GOT3 (cell line): ENCODE data around the gene CACHD1.

ENCODE experiments used
- DNase-seq: peaks from one replicate; lab custom pipeline; 2025; ENCODE audit warnings: mixed read lengths; lab: John Stamatoyannopoulos, UW

CACHD1 gene

DNA sequence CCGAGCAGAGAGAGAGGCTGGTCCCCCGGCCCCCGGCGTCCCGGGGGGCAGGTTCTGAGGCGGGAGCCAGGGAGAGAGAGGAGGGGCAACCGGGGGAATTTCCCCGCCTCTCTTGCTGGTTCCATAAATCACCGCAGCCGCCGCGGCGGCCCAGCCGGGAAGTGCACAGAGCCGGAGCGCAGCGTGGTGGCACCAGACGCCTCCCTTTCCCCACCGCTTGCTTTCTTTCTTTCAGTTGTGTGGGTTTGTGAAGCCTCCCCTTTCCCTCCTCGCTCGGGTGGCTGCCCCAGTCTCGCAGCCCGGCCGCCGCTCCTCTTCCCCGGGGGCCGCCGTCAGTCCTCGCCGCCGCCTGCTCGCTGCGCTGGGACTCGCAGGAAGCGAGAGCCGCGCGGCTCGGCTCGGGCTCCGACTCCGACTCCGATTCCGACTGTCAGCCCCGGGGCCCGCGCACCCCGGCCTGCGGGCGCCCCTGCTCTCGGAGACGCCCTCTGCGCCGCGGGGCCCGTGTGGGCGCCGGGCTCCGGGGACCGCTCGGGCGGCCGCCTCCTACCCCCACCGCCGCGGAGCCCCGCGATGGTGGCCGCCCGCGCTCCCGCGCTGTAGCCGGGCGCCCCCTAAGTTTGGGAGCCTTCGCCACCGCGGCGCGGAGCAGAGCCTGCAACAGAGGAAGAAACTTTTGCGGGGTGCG, at the start of gene CACHD1:
Gene CACHD1, plus strand, starts transcription at position 153 of the 688 bp plus-strand sequence. CDS start 616 bp downstream, outside the sequence.
- DNase-seq = peak; percentile 45

DNA sequence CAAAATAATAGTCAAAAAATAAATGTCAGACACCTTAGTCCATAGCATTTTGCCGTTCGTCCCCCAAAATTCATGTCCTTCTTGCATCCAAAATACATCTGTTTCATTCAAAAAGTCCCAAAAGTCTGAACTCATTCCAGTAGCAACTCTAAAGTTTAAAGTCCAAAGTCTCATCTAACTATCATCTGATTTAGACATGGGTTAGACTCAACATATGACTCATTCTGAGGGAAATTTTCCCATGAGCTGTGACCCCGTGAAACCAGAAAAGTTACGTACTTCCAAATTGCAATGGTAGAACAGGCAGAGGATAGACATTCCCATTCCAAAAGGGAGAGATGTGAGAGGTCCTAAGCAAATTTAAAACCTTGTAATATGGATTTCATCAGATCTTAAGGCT, 48.6 kb upstream of the CACHD1 start:
- no peak for DNase-seq

DNA sequence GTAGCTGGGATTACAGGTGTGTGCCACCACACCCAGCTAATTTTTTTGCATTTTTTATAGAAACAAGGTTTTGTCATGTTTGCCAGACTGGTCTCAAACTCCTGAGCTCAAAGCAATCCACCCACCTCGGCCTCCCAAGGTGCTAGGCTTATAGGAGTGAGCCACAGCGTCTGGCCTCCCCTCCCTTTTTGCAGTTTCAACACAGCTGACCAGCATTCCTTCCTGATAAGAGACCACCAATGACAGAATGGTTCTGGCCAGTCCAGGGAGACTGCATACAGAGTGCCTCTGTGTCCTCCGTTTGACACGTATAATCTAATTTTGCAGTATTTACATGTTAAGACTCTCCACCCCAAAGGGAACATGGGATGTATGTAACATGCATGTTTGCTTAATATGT, 46.4 kb upstream of the CACHD1 start:
- no peak for DNase-seq

DNA sequence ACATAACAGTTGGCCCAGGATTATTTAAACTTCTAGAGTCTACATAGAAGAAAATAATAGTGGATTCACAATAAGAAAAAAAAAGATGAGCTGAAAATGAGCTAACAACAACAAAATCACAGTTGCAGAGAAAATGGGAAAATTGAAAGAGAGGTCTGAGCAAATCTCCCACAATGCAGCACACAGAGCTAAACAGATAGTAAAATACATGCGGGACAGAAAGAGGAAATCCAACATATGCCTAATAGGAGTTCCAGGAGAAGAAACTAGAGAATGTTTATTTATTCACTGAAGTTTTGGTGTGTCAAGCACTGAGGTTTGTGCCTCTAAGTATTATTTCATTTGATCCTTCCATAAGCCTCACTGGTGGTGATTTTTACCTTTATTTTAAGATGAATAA, 45.5 kb upstream of the CACHD1 start:
- DNase-seq = no peak

DNA sequence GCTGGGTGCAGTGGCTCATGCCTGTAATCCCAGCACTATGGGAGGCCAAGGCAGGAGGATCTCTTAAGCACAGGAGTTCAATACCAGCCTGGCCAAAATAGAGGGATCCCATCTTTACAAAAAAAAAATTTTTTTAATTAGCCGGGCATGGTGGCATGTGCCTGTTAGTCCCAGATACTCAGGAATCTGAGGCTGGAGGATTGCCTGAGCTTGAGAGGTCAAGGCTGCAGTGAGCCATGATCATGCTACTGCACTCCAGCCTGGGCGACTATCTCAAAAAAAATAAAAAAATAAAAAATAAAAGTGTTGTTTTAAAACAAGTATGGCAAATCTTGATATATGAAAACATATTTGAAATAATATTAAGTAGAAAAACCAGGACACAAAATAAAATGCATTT, 44.4 kb upstream of the CACHD1 start:
- no peak for DNase-seq

DNA sequence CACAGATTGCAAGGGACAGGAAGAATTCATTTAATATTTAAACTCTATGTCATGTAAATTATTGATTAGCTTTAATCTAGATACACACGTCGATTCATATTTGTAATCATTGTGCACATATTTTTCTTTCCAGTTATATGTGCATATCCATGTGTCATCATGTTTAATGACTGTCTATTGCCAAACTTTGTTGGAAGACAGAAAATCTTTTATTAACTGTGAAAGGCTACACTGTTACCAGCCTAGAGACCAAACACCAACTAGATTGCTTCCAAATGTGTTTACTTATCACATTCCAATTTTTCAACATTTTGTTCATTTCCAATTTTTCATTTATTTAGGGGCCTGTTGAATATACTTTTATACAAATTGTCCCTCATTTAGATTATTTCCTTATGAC, 43.2 kb upstream of the CACHD1 start:
- DNase-seq = no peak

DNA sequence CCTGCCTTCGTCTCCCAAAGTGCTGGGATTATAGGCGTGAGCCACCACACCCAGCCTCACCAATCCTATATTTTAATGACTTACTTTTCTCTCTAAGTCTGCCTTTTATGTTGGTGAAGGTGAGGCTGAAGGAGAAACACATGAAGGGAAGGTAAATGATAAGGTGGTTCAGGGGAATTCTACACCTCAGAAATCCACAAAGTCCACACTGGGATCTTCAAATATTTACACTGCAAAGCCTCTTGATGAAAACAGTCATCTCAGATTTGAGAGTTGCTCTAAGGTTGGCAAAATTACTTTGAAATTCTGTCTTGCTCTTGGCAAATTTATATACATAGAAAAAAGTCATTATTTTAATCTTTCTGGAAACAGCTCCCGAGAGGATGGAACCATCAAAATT, 42.0 kb upstream of the CACHD1 start:
- no peak for DNase-seq

DNA sequence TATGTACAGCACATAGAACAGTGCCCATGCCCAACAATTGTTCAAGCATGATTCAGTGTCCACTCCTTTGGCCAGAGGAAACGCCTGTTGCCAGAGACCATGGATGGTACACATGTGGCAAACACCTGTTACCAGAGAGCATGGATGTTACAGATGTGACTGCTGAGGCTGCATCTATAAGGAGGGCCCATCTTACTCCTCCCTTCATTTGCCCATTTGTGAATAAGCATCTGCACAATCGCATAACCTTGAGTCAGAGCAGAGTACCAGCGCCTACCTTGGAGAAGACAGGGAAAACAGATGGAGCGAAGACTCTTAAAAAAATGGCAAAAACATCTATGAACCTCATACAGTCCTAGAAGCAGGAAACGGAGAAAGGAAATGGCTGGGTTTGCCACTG, 36.6 kb upstream of the CACHD1 start:
- no peak for DNase-seq

DNA sequence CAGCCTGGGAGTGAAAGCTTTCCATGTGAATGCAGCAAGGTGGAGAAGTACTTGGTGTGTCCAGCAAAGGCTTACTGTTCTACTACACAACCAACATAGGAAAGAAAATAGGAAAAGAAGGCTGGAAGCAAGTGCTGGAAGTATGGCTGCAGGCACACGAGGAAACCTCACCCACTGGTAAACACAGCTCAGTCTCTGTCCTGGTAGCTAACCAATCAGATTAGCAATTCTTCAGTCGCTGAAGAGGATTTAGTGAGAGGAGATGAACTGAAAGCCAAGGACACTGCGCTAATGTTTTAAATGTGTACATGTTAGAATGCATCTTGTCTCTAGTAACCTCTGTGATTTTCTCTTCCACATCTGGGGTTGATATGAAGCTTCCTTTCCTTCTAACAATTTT, 36.2 kb upstream of the CACHD1 start:
- no peak for DNase-seq

DNA sequence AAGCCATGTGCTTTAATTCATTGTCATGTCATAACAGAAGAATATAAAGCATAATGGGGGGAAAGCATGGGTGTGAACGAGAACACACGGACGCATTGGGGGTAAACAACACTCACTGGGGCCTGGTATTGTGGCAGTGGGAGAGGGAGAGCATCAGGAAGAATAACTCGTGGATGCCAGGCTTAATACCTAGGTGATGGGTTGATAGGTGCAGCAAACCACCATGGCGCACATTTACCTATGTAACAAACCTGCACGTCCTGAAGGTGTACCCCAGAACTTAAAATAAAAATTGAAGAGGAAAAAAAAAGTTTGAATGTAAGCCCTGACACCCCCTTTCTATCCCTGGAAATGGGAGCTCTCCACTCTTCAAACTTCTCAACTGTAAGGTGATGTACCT, 34.9 kb upstream of the CACHD1 start:
- no peak for DNase-seq

DNA sequence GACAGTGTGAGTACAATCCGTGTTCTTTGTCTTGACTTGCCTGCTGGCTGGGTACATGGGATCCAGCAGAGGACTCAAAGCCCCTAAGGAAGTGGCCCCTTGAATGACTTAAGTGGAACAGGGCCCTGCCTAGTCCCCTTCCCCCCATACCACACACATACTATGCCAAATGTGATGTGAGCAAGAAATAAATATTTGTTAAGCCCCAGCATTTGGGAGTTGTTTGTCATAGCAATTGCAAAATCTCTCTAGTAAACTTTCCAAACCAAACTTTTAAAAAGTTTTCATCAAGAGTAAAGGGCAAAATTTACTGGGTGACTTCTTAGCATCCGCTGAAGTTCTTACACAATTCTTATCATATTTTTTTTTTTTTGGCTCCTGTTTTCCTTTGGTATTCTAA, 32.5 kb upstream of the CACHD1 start:
- no peak for DNase-seq

DNA sequence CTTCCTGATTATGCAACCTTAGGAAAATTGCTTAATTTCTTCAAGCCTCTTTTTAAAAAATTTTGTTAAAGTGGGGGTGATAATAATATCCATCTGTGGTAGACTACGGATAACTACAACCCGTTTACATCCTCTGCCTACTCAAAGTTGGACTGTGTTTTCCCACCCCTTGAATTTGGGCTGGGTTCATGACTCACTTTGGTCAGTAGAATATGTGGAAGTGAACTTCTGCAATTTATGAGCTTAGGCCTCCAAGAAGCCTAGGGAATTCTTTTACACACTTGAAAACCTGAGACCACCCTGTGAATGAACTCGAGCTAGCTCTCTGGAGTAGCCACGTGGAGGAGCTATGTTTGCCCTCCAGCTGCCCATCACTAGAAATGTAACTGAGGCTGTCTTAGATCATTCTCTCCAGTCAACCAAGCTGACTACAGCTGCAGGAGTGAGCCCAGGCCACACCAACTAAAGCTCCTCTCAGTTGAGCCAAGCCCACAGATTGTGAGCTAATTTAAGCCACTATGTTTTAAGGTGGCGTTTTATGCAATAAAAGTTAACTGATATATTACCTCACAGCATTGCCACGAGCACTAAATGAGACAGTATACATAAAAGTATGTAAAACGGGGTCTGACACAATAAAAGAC, 29.6 kb upstream of the CACHD1 start:
- DNase-seq = no peak

DNA sequence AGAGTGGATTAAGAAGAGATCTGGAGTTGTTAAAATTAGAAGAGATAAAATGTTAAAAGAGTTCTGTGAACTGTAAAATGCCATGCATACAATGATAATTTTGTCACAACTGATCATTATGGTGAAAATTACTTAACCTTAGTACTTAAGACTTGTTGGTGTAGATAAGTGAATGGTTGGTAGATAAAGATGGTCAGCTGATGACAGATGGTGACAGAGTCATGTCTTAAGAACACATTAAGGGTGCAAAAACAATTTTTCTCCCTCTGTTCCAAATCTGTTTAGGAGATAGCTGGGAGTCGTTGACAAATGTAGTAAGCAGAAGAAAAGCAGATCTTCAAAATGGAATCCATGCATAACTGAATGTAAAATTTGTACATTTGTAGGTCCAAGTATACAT, 18.5 kb upstream of the CACHD1 start:
- DNase-seq = no peak

DNA sequence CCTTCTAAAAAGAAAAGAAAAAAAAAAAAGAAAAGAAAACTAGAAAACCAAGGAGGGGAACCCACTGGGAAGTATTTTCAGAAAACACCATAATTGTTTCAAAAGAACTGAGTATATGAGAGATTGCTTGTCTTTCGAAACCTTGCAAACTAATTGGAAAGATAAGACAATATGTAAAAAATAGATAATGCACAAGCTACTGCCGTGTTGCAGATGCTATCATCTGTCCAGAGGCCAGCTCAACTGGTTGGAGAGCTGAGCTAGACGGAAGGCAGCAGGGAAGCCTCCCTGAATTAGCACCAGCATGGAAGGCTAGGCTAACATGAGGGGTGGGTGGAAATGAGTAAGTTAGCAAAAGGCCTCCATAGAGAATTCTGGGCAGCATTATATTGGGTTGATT, 16.2 kb upstream of the CACHD1 start:
- DNase-seq = no peak

DNA sequence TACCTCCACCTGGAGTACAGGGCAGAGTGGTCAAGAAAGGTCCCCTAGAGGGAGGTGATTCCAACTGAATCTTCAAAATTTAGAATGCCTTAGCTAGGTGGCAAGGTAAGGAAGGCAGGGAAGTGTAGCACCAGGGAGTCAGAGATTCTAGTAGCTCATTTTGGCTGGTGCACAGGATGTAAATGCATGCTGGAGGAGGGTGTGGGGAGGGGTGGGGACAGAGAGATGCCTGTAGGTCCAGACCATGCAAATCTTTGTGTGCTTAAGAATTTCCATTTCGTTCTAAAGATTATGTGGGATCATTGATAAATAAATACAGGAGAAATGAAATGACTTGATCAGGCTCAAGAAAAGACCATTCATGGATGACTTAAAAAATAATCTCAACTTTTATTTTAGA, 11.0 kb upstream of the CACHD1 start:
- no peak for DNase-seq

DNA sequence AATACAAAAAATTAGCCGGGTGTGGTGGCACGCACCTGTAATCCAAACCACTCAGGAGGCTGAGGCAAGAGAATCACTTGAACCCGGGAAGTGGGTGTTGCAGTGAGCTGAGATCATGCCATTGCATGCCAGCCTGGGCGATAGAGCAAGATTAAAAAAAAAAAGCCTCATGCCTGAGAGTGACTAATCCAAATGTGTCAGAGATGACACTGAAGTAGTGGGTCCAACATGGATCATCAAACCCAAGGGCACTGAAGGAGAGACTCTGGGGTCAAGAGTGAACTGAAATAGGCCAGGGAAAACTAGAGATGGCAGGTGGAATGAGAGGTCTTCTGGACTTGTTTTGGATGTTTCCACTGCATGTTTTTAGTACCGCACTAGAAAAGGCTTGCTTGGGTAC, 10.2 kb upstream of the CACHD1 start:
- DNase-seq = no peak

DNA sequence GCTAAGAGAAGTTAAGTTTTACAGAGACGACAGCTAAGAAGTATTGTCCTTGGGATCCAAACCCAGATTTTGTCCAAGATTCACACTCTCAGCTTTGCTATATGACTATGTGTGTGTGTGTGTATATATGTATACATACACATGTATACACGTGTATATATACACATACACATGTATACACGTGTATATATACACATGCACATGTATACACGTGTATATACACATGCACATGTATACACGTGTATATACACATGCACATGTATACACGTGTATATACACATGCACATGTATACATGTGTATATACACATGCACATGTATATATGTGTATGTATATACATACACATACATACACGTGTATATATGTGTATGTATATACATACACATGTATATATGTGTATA, 3.9 kb upstream of the CACHD1 start:
- no peak for DNase-seq

DNA sequence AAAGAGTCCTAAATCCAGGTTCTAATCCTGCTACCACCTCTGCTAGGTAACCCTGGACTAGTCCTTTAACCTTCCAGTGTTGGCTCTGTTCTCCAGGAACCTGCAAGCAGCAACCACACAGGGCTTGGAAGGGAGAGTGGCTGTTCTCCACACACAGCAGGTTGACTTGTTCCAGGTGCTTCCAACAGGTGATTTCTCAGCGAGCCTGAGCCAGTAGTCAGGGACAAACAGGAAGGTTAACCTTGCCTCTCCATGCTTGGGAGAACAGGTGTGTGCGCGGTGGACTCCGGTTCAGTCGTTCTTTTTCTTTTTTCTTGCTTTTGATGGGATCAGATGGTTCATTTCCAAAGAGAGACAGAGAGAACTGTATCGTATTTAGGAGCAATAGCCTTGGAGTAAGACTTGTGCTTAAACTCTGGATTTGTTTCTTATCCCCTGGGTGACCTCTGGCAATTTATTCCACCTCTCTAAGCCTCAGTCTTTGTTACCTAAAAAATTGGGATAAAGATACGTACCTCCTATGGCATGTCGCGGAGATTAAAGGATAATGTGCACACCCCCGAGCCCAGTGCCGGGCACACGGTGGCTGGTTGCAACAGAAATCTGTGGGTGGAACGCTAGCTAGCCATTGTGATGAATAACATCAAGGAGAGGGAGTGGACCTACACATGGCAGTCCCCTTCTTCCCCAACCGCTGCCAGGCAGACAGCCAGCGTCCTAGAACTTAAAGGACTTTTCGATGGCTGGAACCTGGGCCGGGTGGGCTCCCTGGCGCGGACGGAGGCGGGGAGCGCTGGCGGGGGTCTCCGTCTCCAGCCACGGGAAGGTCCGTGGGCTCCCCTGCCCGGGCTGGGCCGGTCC, 583 bp upstream of the CACHD1 start:
- no peak for DNase-seq

DNA sequence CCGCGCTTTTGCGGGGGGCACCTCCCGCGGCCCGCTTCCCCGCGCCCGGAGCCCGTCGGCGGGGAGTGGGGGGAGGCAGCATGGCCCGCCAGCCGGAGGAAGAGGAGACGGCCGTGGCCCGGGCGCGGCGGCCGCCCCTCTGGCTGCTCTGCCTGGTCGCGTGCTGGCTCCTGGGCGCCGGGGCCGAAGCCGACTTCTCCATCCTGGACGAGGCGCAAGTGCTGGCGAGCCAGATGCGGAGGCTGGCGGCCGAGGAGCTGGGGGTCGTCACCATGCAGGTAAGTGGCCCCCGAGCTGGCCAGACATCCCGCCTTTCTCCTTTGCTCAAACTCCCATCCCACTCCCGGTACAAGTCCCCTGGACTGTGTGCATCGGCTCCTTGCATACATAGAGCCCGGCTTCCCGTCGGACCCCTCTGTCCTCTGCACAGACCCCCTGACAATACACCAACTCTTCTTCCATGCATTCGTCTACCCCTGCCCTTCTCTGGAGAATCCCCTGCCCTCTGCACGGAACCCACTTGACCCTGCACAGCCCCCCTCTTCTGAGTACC, 812 bp downstream of the CACHD1 start:
- no peak for DNase-seq

DNA sequence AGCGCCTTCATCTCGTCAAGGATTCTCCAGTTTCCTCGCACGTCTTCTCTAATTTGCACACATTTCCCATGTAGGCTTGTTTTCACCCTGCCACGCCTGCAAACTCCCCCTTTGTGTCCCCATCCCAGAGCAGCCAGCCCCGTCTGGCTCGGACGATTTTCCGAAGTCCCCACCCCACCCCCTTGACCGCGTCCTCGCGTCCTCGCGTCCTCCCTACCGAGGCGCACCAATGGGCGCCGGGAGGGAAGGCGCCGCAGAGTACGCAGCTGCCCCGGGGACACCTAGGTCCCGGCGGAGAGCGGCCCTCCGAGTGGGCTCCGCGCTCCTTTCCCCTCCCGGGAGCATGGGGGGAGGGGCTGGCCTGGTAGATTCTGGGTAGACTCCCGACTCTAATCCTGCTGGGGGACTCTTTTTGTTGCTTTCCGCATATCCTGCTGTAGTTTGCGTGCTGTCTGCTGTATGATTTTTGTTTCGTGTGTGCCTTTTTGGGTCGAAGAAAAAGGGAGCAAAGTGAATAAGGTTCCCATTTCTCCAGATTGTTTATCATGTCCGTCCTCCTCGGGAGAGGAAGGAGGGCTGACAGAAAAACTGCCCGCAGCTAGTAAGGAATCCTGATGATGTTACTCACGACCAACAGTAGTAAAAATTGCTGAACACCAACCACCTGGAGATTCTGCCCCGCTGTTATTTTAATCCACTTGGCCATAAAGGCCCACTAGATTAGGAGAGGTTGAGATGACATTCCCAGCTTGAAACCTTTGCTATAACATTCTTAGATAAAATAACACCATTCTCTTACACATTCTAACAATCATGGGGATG, 1.5 kb downstream of the CACHD1 start:
- DNase-seq = no peak

DNA sequence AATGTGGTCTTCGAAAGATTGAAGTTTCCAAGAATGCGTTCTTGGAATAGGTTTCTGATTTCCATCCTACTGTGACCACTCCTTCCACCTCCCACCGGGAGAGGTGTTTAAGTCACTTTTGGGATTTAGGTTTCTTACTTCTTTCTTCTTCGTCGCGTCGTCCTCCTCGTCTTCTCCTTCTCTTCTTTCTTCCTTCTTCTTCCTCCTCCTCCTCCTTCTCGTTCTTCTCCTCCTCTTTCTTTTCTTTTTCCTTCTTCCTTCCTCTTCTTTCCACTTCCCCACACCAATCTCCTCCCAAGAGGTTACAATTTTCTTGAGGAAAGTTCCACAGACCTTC, 2.1 kb downstream of the CACHD1 start:
- DNase-seq = no peak

DNA sequence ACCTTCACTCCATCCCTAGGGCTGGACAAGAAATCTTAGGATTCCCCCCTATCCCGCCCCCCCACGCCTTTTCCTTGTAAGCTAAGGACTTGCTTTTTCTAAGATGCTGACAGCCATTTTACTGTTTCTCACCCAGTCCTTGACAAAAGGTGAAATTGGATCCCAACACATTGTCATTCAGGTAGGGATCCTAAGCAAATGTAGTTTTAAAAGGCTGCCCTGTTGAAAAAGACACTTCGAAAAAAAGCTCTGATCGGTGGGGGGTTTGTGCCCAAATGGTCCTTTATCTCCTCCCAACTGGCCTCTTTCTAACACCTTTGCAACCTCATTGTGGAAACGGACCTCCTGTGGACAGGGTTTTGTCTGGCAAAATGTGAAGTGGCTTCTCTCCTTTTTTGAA, 2.9 kb downstream of the CACHD1 start:
- DNase-seq = no peak
